ENCODE measurements around the gene HES7. TPM values are rescaled to one million over a fixed set of nuclear protein-coding genes. Genes with fewer than 3 reads are reported as not detected.

The HES7 gene
- total RNA-seq, 1 experiment from 2014 or later, result 0.61 TPM

- Histone ChIP-seq H2AFZ (ENCODE audit: low read depth, low read length, poor library complexity, severe bottlenecking) (no peak overlapping the region), H4K20me1 (ENCODE audit: insufficient read depth) (no peaks in the 10 kb centered on the region), H3K9ac (ENCODE audit: low read length) (no peak overlapping the region), H3K36me3 (ENCODE audit: control insufficient read depth in 1 of 2, insufficient read depth in 2 of 2, low read length in 2 of 2) (no peaks in the 10 kb centered on the region), H3K4me1 (ENCODE audit: control insufficient read depth in 1 of 2, insufficient read depth in 2 of 2, low read length in 2 of 2) (peaks cover 2 to 25% of the 10 kb centered on the region in 2 experiments; a peak in 3 of 4 replicates), H3K4me2 (ENCODE audit: low read length) (no peak overlapping the region), H3K9me3 (ENCODE audit: control insufficient read depth in 1 of 2, insufficient read depth in 1 of 2, low read depth in 1 of 2, low read length in 2 of 2) (no peaks in the 10 kb centered on the region), H3K79me2 (ENCODE audit: insufficient read depth, low read length) (peaks cover 4% of the 10 kb centered on the region; the same call in 1 of the 2 replicates), H3K9me2 (ENCODE audit: insufficient read depth) (no peaks in the 10 kb centered on the region), H3K27ac (ENCODE audit: low read depth, low read length) (no peak overlapping the region), H3K27me3 (ENCODE audit: insufficient read depth, low read length) (no peaks in the 10 kb centered on the region), H3K4me3 (replicated peaks in 1 of 2; ENCODE audit: low read depth in 1 of 2, low read length in 2 of 2) (no peak overlapping the region)
- ChIA-PET POLR2A (no interaction called here), RAD21 (ENCODE audit: low non-redundant PET in 1 of 2, low total read pairs in 2 of 2, uncharacterized antibody in 2 of 2, unreplicated experiment in 2 of 2) (no interaction called here), CTCF (interaction anchor here (1.4 kb wide), 1 partner anchor 12 kb away, joined by 4 read pairs; no protein-coding TSS in a partner anchor)
- ATAC-seq (no peak), DNase-seq (ENCODE audit: low read depth, low spot score) (no peak)
- intact Hi-C loops (cut with micrococcal nuclease), result no loop called here
- no TSS peak for BruUV-seq (replicated peaks)
- TF ChIP-seq POLR2A (IDR thresholded peaks at IDR 0.05; ENCODE audit: borderline replicate concordance, extremely low read depth, insufficient read depth, insufficient read length) (no peak), EZH2 (IDR thresholded peaks at IDR 0.05) (no peak), ATF3 (IDR thresholded peaks at IDR 0.05) (no peak), TCF7L2 (IDR thresholded peaks at IDR 0.05; ENCODE audit: borderline replicate concordance, extremely low read depth, insufficient read depth, insufficient read length) (no peak), EGR1 (IDR thresholded peaks at IDR 0.05; ENCODE audit: low read depth) (no peak), RAD21 (IDR thresholded peaks at IDR 0.05; ENCODE audit: low read depth) (no peak), CBX3 (IDR thresholded peaks at IDR 0.05; ENCODE audit: low read depth) (no peak), REST (IDR thresholded peaks at IDR 0.05; ENCODE audit: low read depth) (no peak), SRF (IDR thresholded peaks at IDR 0.05; ENCODE audit: low read depth) (no peak)
Observed at GRCh38 chr17:8081876-8082275, 42.0 kb downstream of the HES7 start.
